Astrocyte of the spinal cord (primary cell): ENCODE measurements around the gene MAP1B.

ENCODE experiments used
- DNase-seq: peaks from one replicate; pipeline ENCODE4 v3.0.0; 2011; ENCODE audit warnings: low read depth, low spot score
- H3K4me3 ChIP-seq: 2 replicates; pipeline ENCODE4 v1.5.1; 2011; ENCODE audit warnings: low read depth, mild to moderate bottlenecking, low read length, moderate library complexity
- CTCF ChIP-seq: IDR thresholded peaks from 2 replicates; pipeline ENCODE4 v1.5.1; 2012; ENCODE audit warnings: low read depth, mild to moderate bottlenecking, low read length, inconsistent platforms
- in situ Hi-C: cut with HindIII; loops from 2 replicates; pipeline ENCODE4 v1.10.0; 2017; ENCODE audit warnings: low sequenced_read_pairs

The MAP1B gene

GRCh38 chr5:72093217-72093616 is 14.1 kb upstream of the MAP1B start:
- peak; percentile 43 for DNase-seq
- in situ Hi-C loops = no loop called here
- H3K4me3 ChIP-seq = no peak overlapping the region
- no peak for TF ChIP-seq CTCF

GRCh38 chr5:72093824-72094223 is 13.5 kb upstream of the MAP1B start:
- H3K4me3 ChIP-seq = no peak overlapping the region
- TF ChIP-seq CTCF = no peak
- in situ Hi-C loops = no loop called here
- no peak for DNase-seq

GRCh38 chr5:72096602-72097188 is 10.6 kb upstream of the MAP1B start:
- no peak overlapping the region for H3K4me3 ChIP-seq
- in situ Hi-C loops = no loop called here
- peak; percentile 29 for DNase-seq
- no peak for TF ChIP-seq CTCF

GRCh38 chr5:72101828-72102227 is 5.4 kb upstream of the MAP1B start:
- no peak overlapping the region for H3K4me3 ChIP-seq
- peak; percentile 48 for DNase-seq
- in situ Hi-C loops = no loop called here
- no peak for TF ChIP-seq CTCF

GRCh38 chr5:72106817-72107130 is 501 bp upstream of the MAP1B start:
- TF ChIP-seq CTCF = no peak
- no peak for DNase-seq
- in situ Hi-C loops = no loop called here
- H3K4me3 ChIP-seq = peak overlapping the region; percentile 73

- in situ Hi-C loops = no loop called here
- TF ChIP-seq CTCF = no peak
- peak overlapping the region; percentile 73 for H3K4me3 ChIP-seq
- peak; percentile 46 for DNase-seq
Observed at GRCh38 chr5:72107901-72108201, 576 bp downstream of the MAP1B start.
